Endothelial cell of umbilical vein (primary cell): Measurements from ENCODE around the gene RHBDD3.

ENCODE experiments used
- EZH2 ChIP-seq: IDR thresholded peaks from 2 replicates; pipeline ENCODE4 v1.6.1; 2012; ENCODE audit warnings: borderline replicate concordance, low read depth, mild to moderate bottlenecking, moderate library complexity, low read length, inconsistent platforms; ENCODE audit not compliant: severe bottlenecking
- POLR2A ChIP-seq: IDR thresholded peaks from 2 replicates; pipeline ENCODE4 v1.6.1; 2012; ENCODE audit warnings: low read depth, mild to moderate bottlenecking, control low read depth, low read length
- POLR2AphosphoS5 ChIP-seq: IDR thresholded peaks from 2 replicates; pipeline ENCODE4 v1.6.1; 2012; ENCODE audit warnings: low read depth, mild to moderate bottlenecking, control low read depth, low read length, moderate library complexity; ENCODE audit not compliant: insufficient read depth

- TF ChIP-seq POLR2AphosphoS5 (no peak), POLR2A (no peak), EZH2 (no peak)
Measured at GRCh38 chr22:29308148-29308790, 40.5 kb upstream of the RHBDD3 start.
